CD14-positive monocyte (primary cell): Measurements from ENCODE around the gene CUX1. TPM values are rescaled to one million over a fixed set of nuclear protein-coding genes. Genes with fewer than 3 reads are reported as not detected.
"Not testable (repeated sequence)": the region's sequence is repeated elsewhere in the genome, so short reads cannot be mapped to it uniquely, and the experiment has no call there.

Experiments
- DNase-seq, 3 donors: peaks; one replicate each; pipeline ENCODE4 v3.0.0-alpha.2; 2011 to 2022
- H2AFZ ChIP-seq: 2 replicates; pipeline ENCODE4 v1.6.0; 2012; ENCODE audit warnings: mild to moderate bottlenecking, low read depth, low read length, inconsistent platforms; ENCODE audit not compliant: insufficient read depth, poor library complexity, severe bottlenecking
- H3K27ac ChIP-seq, 2 donors: 1 replicate in 1 of 2; 2 replicates in 1 of 2; pipeline ENCODE4 v1.5.1; 2012 to 2013; ENCODE audit warnings: low read length in 2 of 2, control low read depth in 1 of 2, inconsistent platforms in 1 of 2, low read depth in 1 of 2, mild to moderate bottlenecking in 1 of 2
- H3K27me3 ChIP-seq, 2 donors: one replicate each; pipeline versions ENCODE4 v1.6.0 to v1.6.1; 2011 to 2013; ENCODE audit warnings: low read length in 2 of 2; ENCODE audit not compliant: control insufficient read depth in 2 of 2, insufficient read depth in 2 of 2
- H3K36me3 ChIP-seq, 2 donors: replicated peaks in 1 of 2; 1 replicate in 1 of 2; 2 replicates in 1 of 2; pipeline versions ENCODE4 v1.5.1 to v1.6.1; 2012 to 2013; ENCODE audit warnings: low read length in 2 of 2, control low read depth in 1 of 2, inconsistent platforms in 1 of 2, mild to moderate bottlenecking in 1 of 2; ENCODE audit not compliant: insufficient read depth in 2 of 2, control insufficient read depth in 1 of 2
- H3K4me1 ChIP-seq, 2 donors: 1 replicate in 1 of 2; 2 replicates in 1 of 2; pipeline versions ENCODE4 v1.5.1 to v1.6.1; 2012 to 2013; ENCODE audit warnings: low read length in 2 of 2, control low read depth in 1 of 2, inconsistent platforms in 1 of 2, mild to moderate bottlenecking in 1 of 2, moderate library complexity in 1 of 2; ENCODE audit not compliant: insufficient read depth in 2 of 2, control insufficient read depth in 1 of 2
- H3K4me2 ChIP-seq: replicated peaks from 2 replicates; pipeline ENCODE3; 2012; ENCODE audit warnings: low read length, moderate library complexity, mild to moderate bottlenecking; ENCODE audit not compliant: poor library complexity, severe bottlenecking; ENCODE audit errors: extremely low read depth
- H3K4me3 ChIP-seq, 3 experiments: fragments of 200-600 bp in 1 of 3; sonication (generic) in 1 of 3; replicated peaks in 1 of 3; 1 replicate in 2 of 3; 2 replicates in 1 of 3; pipeline ENCODE4 v1.5.1; 2011 to 2013; ENCODE audit warnings: low read length in 3 of 3, mild to moderate bottlenecking in 3 of 3, control low read depth in 2 of 3, low read depth in 2 of 3, inconsistent platforms in 1 of 3, moderate library complexity in 1 of 3
- H3K79me2 ChIP-seq: 2 replicates; pipeline ENCODE4 v1.6.0; 2012; ENCODE audit warnings: mild to moderate bottlenecking, control low read depth, inconsistent platforms, low read length, moderate library complexity; ENCODE audit not compliant: insufficient read depth
- H3K9ac ChIP-seq: 2 replicates; pipeline ENCODE4 v1.6.0; 2017; ENCODE audit warnings: low read length, mild to moderate bottlenecking; ENCODE audit not compliant: insufficient read depth, poor library complexity, severe bottlenecking
- H3K9me3 ChIP-seq, 2 donors: replicated peaks in 1 of 2; 1 replicate in 1 of 2; 2 replicates in 1 of 2; pipeline versions ENCODE4 v1.5.1 to v1.6.1; 2012 to 2013; ENCODE audit warnings: low read length in 2 of 2, control low read depth in 1 of 2; ENCODE audit not compliant: control insufficient read depth in 1 of 2, insufficient read depth in 1 of 2
- H4K20me1 ChIP-seq: 2 replicates; pipeline ENCODE4 v1.6.0; 2012; ENCODE audit warnings: mild to moderate bottlenecking, low read length, control low read depth, moderate library complexity; ENCODE audit not compliant: insufficient read depth
- H3K27ac Mint-ChIP-seq, 7 donors: one replicate each; pipeline ENCODE4 v1.8.0; 2020; ENCODE audit warnings: mild to moderate bottlenecking in 7 of 7, mixed read lengths in 7 of 7, moderate library complexity in 6 of 7, inconsistent platforms in 2 of 7
- H3K27me3 Mint-ChIP-seq, 3 donors: one replicate each; pipeline ENCODE4 v1.8.0; 2021 to 2022; ENCODE audit warnings: low read depth in 3 of 3, mild to moderate bottlenecking in 3 of 3, mixed read lengths in 3 of 3, moderate library complexity in 3 of 3, inconsistent platforms in 1 of 3
- H3K36me3 Mint-ChIP-seq, 2 donors: one replicate each; pipeline ENCODE4 v1.8.0; 2020; ENCODE audit warnings: mixed read lengths in 2 of 2, inconsistent platforms in 1 of 2, mild to moderate bottlenecking in 1 of 2
- H3K4me1 Mint-ChIP-seq: one replicate; pipeline ENCODE4 v1.8.0; 2020; ENCODE audit warnings: mild to moderate bottlenecking, mixed read lengths
- H3K4me3 Mint-ChIP-seq, 2 donors: one replicate each; pipeline ENCODE4 v1.8.0; 2020; ENCODE audit warnings: mild to moderate bottlenecking in 2 of 2, mixed read lengths in 2 of 2, moderate library complexity in 1 of 2
- H3K9me3 Mint-ChIP-seq, 7 donors: one replicate each; pipeline ENCODE4 v1.8.0; 2020 to 2022; ENCODE audit warnings: mixed read lengths in 7 of 7, mild to moderate bottlenecking in 6 of 7, moderate library complexity in 6 of 7, inconsistent platforms in 2 of 7
- WGBS: methylation state at CpG from one replicate; pipeline ENCODE4 v1.1.5; 2013; ENCODE audit warnings: missing lambda C conversion rate; ENCODE audit not compliant: insufficient coverage; 5-methylcytosine and 5-hydroxymethylcytosine counted together
- intact Hi-C, 2 donors: fragments of 100-400 bp; cut with micrococcal nuclease; formaldehyde crosslinking; loops; one replicate each; pipeline versions ENCODE4 v1.15.0 to v1.15.1; 2023
- polyA plus RNA-seq, 3 donors: library from polyadenylated mRNA; depleted of rRNA in 1 of 3; unstranded in 2 of 3; stranded (reverse) in 1 of 3; fragments of 300-500 nt in 2 of 3; fragments of >200 nt in 1 of 3; fragmentation: Illumina TruSeq in 2 of 3; gene quantifications; 1 replicate in 2 of 3; 2 replicates in 1 of 3; pipeline ENCODE4 v1.2.3, GENCODE V29; 2012 to 2021
- TF ChIP-seq, protein P1 (sequence below): fragments of 200-600 bp; IDR thresholded peaks from one replicate; pipeline ENCODE4 v1.8.0; 2022; ENCODE audit warnings: antibody characterized with exemption, mild to moderate bottlenecking

Gene CUX1
- polyA plus RNA-seq, 3 donors, result 17.6 to 38.0 (median 28.0) TPM

DNA sequence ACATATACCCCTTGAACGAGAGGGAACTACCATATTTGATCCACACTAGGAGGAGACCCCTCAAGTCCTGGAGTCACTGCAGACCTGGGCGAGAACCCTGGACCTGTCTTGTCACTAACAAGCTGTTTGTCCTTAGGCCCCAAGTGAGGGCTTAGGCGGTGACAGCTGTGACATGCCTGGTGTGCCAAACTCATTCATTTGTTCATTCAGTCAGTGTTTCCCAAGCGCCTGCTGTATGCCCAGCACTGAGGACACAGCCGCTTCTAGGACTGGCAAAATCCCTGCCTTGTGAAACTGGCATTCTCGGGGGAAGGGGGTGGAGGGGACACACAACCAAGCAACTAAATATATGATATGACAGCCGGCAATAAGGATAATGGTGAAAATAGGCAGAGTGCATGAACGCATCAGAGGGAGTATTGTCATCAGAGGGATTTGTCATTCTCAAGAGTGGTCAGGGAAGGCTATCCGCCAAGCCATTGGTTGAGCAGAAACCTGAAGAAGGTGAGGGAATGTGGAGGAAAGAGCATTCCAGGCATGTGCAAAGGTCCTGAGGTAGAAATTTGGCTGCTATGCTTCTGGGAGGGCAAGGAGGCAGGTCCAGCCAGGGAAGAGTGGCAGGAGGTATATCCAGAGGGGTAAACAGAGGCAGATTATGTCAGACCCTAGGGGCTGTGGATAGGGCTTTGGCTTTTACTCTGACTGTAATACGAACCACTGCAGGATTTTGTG lies 480.2 kb downstream of the CUX1 start:
- Mint-ChIP-seq H3K4me1 (peaks cover 20% of the 10 kb centered on the region), H3K27me3 (peaks cover 0 to 1% (median 0%) of the 10 kb centered on the region in 3 donors), H3K4me3 (no peak overlapping the region), H3K36me3 (peaks cover 22 to 26% of the 10 kb centered on the region in 2 donors), H3K27ac (peak overlapping the region in 1 of 7 donors; percentile 10), H3K9me3 (peaks cover 0 to 1% (median 0%) of the 10 kb centered on the region in 7 donors)
- Histone ChIP-seq H3K27me3 (no peaks in the 10 kb centered on the region), H4K20me1 (peaks cover 94% of the 10 kb centered on the region), H3K4me1 (peaks cover 9 to 11% of the 10 kb centered on the region in 2 donors), H2AFZ (no peak overlapping the region), H3K4me2 (no peak overlapping the region), H3K9ac (no peak overlapping the region), H3K27ac (no peak overlapping the region), H3K9me3 (no peaks in the 10 kb centered on the region), H3K79me2 (no peaks in the 10 kb centered on the region), H3K4me3 (no peak overlapping the region), H3K36me3 (peaks cover 8 to 23% of the 10 kb centered on the region in 2 donors)
- 98% methylated on average over 8 of the region's 10 CpGs for WGBS
- intact Hi-C loops, result no loop called here
- no peak for DNase-seq
- TF ChIP-seq, protein P1, sequence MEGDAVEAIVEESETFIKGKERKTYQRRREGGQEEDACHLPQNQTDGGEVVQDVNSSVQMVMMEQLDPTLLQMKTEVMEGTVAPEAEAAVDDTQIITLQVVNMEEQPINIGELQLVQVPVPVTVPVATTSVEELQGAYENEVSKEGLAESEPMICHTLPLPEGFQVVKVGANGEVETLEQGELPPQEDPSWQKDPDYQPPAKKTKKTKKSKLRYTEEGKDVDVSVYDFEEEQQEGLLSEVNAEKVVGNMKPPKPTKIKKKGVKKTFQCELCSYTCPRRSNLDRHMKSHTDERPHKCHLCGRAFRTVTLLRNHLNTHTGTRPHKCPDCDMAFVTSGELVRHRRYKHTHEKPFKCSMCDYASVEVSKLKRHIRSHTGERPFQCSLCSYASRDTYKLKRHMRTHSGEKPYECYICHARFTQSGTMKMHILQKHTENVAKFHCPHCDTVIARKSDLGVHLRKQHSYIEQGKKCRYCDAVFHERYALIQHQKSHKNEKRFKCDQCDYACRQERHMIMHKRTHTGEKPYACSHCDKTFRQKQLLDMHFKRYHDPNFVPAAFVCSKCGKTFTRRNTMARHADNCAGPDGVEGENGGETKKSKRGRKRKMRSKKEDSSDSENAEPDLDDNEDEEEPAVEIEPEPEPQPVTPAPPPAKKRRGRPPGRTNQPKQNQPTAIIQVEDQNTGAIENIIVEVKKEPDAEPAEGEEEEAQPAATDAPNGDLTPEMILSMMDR, result no peak

DNA sequence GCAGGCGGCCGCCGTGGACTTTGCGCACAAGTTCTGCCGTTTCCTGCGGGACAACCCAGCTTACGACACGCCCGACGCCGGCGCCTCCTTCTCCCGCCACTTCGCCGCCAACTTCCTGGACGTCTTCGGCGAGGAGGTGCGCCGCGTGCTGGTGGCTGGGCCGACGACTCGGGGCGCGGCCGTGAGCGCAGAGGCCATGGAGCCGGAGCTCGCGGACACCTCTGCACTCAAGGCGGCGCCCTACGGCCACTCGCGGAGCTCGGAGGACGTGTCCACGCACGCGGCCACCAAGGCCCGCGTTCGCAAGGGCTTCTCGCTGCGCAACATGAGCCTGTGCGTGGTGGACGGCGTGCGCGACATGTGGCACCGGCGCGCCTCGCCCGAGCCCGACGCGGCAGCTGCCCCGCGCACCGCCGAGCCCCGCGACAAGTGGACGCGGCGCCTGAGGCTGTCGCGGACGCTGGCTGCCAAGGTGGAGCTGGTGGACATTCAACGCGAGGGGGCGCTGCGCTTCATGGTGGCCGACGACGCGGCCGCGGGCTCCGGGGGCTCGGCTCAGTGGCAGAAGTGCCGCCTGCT lies 483.3 kb downstream of the CUX1 start:
- TF ChIP-seq, protein P1, result no peak
- Mint-ChIP-seq H3K4me1 (peaks cover 25% of the 10 kb centered on the region), H3K9me3 (peaks cover 0 to 1% (median 0%) of the 10 kb centered on the region in 7 donors), H3K4me3 (no peak overlapping the region), H3K36me3 (peaks cover 20 to 29% of the 10 kb centered on the region in 2 donors), H3K27me3 (peaks cover 0 to 1% (median 0%) of the 10 kb centered on the region in 3 donors), H3K27ac (no peak overlapping the region)
- Histone ChIP-seq H3K79me2 (no peaks in the 10 kb centered on the region), H2AFZ (no peak overlapping the region), H3K27me3 (no peaks in the 10 kb centered on the region), H4K20me1 (peaks cover 83% of the 10 kb centered on the region), H3K27ac (no peak overlapping the region), H3K36me3 (peaks cover 8 to 23% of the 10 kb centered on the region in 2 donors), H3K4me2 (no peak overlapping the region), H3K9me3 (no peaks in the 10 kb centered on the region), H3K4me1 (peaks cover 14 to 25% of the 10 kb centered on the region in 2 donors), H3K9ac (no peak overlapping the region), H3K4me3 (no peak overlapping the region)
- intact Hi-C loops, result no loop called here
- 90% methylated on average over 59 of the region's 84 CpGs for WGBS
- no peak for DNase-seq

DNA sequence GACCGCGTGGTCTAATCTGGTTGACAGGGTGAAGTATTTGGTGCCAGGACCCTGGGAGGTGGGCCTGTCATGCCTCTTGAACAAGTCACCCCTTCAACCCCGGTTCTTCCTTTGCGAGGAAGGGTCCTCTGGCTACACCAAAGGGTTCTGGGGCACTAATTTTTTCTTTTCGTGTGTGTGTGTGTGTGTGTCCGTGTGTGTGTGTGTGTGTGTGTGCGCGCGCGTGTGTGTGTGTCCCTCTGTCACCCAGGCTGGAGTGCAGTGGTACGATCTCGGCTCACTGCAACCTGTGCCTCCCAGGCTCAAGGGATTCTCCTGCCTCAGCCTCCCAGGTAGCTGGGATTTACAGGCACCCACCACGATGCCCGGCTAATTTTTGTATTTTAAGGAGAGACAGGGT lies 483.9 kb downstream of the CUX1 start:
- H3K27me3 Mint-ChIP-seq, H3K4me3 Mint-ChIP-seq, H2AFZ ChIP-seq, intact Hi-C loops, DNase-seq, H3K79me2 ChIP-seq, H3K27me3 ChIP-seq, H3K9me3 Mint-ChIP-seq, H3K9me3 ChIP-seq, H3K27ac ChIP-seq, H3K4me3 ChIP-seq, H3K27ac Mint-ChIP-seq, H3K9ac ChIP-seq, H3K4me2 ChIP-seq: not testable (repeated sequence)
- peaks cover 78% of the 10 kb centered on the region for H4K20me1 ChIP-seq
- 98% methylated on average over 6 of the region's 14 CpGs for WGBS
- H3K36me3 ChIP-seq, result peaks cover 8 to 19% of the 10 kb centered on the region in 2 donors
- Mint-ChIP-seq H3K4me1 (peaks cover 28% of the 10 kb centered on the region), H3K36me3 (peaks cover 16 to 29% of the 10 kb centered on the region in 2 donors)
- H3K4me1 ChIP-seq, result peaks cover 16 to 31% of the 10 kb centered on the region in 2 donors
